Measurements from ENCODE around the gene PTPN1. TPM values are rescaled to one million over a fixed set of nuclear protein-coding genes. Genes with fewer than 3 reads are reported as not detected.
"Not testable (repeated sequence)": the region's sequence is repeated elsewhere in the genome, so short reads cannot be mapped to it uniquely, and the experiment has no call there.

PTPN1 gene
- total RNA-seq, 1 donor from 2014 or later, result 8.4 TPM

DNA sequence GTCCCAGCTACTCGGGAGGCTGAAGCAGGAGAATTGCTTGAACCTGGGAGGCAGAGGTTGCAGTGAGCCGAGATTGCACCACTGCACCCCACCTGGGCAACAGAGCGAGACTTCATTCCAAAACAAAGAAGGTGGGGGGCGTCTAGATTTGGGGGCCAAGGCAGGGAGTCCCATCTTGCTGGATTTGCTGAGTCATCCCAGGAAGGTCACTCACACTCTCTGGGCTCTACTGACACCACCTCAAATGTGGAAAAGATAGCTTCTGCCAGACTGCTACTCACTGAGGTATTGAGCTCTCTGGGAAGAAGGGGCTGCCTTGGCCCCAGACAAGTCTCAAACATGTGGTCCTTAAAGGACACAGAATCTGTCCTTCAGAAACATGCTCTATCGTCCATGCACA, 106.8 kb downstream of the PTPN1 start:
- Histone ChIP-seq H3K9me3 (ENCODE audit: control insufficient read depth in 3 of 3, low read length in 3 of 3) (peaks cover 4 to 6% (median 6%) of the 10 kb centered on the region in 3 donors), H3K4me3 (ENCODE audit: low read length in 3 of 3) (no peak overlapping the region), H3K27me3 (ENCODE audit: control insufficient read depth in 3 of 3, insufficient read depth in 3 of 3, low read length in 3 of 3) (no peaks in the 10 kb centered on the region), H3K27ac (ENCODE audit: low read depth, low read length) (no peak overlapping the region), H3K9ac (ENCODE audit: low read depth in 1 of 3, low read length in 3 of 3) (no peak overlapping the region), H3K36me3 (ENCODE audit: control insufficient read depth in 3 of 3, insufficient read depth in 3 of 3, low read length in 3 of 3) (peaks cover 0 to 3% (median 0%) of the 10 kb centered on the region in 3 donors), H3K4me1 (ENCODE audit: control insufficient read depth in 3 of 3, insufficient read depth in 3 of 3, low read length in 3 of 3) (no peaks in the 10 kb centered on the region)

DNA sequence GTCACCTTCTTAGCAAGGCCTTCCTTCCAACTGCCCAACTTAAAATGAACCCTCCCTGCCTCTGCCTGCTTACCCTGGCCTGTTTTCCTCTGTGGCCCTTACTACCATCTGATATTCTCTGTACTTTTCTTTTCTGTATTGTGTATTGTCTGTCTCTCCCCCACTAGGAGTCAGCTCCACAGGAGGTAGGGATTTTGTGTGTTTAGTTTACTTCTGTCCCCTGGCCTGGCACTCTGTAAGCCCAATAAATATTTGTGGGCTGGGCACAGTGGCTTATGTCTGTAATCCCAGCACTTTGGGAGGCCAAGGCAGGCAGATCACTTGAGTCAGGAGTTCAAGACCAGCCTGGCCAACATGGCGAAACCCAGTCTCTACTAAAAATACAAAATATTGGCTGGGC, 108.4 kb downstream of the PTPN1 start:
- Histone ChIP-seq H3K36me3 (ENCODE audit: control insufficient read depth in 3 of 3, insufficient read depth in 3 of 3, low read length in 3 of 3) (peaks cover 0 to 3% (median 0%) of the 10 kb centered on the region in 3 donors), H3K27ac (ENCODE audit: low read depth, low read length) (no peak overlapping the region), H3K4me3 (ENCODE audit: low read length in 3 of 3) (no peak overlapping the region), H3K9ac (ENCODE audit: low read depth in 1 of 3, low read length in 3 of 3) (no peak overlapping the region), H3K9me3 (ENCODE audit: control insufficient read depth in 3 of 3, low read length in 3 of 3) (peaks cover 4 to 6% (median 6%) of the 10 kb centered on the region in 3 donors), H3K4me1 (ENCODE audit: control insufficient read depth in 3 of 3, insufficient read depth in 3 of 3, low read length in 3 of 3) (no peaks in the 10 kb centered on the region), H3K27me3 (ENCODE audit: control insufficient read depth in 3 of 3, insufficient read depth in 3 of 3, low read length in 3 of 3) (no peaks in the 10 kb centered on the region)

DNA sequence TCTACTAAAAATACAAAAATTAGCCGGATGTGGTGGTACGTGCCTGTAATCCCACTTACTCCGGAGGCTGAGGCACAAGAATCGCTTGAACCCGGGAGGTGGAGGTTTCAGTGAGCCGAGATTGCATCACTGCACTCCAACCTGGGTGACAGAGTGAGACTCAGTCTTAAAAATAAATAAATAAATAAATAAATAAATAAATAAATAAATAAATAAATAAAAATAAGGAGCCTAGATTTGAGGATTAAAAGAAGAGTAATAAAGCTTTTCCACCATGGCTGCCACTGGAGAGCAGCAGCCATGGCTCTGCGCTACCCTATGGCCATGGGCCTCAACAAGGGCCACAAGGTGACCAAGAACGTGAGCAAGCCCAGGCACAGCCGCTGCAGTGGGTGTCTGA, 110.3 kb downstream of the PTPN1 start:
- H3K4me1 ChIP-seq (ENCODE audit: control insufficient read depth in 3 of 3, insufficient read depth in 3 of 3, low read length in 3 of 3); H3K27me3 ChIP-seq (ENCODE audit: control insufficient read depth in 3 of 3, insufficient read depth in 3 of 3, low read length in 3 of 3); H3K27ac ChIP-seq (ENCODE audit: low read depth, low read length); H3K36me3 ChIP-seq (ENCODE audit: control insufficient read depth in 3 of 3, insufficient read depth in 3 of 3, low read length in 3 of 3); H3K4me3 ChIP-seq (ENCODE audit: low read length in 3 of 3); H3K9ac ChIP-seq (ENCODE audit: low read depth in 1 of 3, low read length in 3 of 3); H3K9me3 ChIP-seq (ENCODE audit: control insufficient read depth in 3 of 3, low read length in 3 of 3): not testable (repeated sequence)

DNA sequence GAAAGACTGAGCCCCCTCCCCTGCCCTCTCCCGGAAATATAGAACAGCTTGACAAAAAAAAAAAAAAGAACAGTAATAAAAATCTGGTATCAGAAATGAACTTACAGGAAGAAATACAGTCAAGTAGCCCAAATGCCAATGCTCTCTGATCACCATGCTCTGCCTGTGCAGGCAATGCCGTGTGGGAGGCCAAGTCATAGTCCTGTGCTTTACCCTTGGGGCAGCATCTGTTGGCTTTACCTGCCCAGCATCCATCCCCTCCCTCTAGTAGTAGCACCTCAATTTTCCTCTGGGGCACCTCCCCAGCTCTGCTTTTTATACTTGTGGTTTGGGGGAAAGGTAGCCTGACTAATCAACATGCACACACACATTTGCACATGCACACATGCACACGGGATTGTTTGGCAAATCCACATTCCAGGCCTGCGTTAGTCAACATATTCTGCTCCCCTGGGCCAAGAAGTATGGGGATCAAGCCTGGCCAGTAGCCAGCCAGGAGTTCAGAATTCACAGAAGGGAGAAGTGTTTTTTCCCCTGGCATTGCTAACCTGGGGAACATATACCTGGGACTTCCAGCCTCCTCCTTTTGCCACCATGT, 111.0 kb downstream of the PTPN1 start:
- H3K27ac ChIP-seq (ENCODE audit: low read depth, low read length), result no peak overlapping the region
- peaks cover 8 to 10% (median 8%) of the 10 kb centered on the region in 3 donors for H3K4me1 ChIP-seq (ENCODE audit: control insufficient read depth in 3 of 3, insufficient read depth in 3 of 3, low read length in 3 of 3)
- H3K9me3 ChIP-seq (ENCODE audit: control insufficient read depth in 3 of 3, low read length in 3 of 3), result peaks cover 4 to 6% (median 6%) of the 10 kb centered on the region in 3 donors
- peaks cover 0 to 3% (median 0%) of the 10 kb centered on the region in 3 donors for H3K36me3 ChIP-seq (ENCODE audit: control insufficient read depth in 3 of 3, insufficient read depth in 3 of 3, low read length in 3 of 3)
- H3K9ac ChIP-seq (ENCODE audit: low read depth in 1 of 3, low read length in 3 of 3), result no peak overlapping the region
- H3K4me3 ChIP-seq (ENCODE audit: low read length in 3 of 3), result no peak overlapping the region
- no peaks in the 10 kb centered on the region for H3K27me3 ChIP-seq (ENCODE audit: control insufficient read depth in 3 of 3, insufficient read depth in 3 of 3, low read length in 3 of 3)

DNA sequence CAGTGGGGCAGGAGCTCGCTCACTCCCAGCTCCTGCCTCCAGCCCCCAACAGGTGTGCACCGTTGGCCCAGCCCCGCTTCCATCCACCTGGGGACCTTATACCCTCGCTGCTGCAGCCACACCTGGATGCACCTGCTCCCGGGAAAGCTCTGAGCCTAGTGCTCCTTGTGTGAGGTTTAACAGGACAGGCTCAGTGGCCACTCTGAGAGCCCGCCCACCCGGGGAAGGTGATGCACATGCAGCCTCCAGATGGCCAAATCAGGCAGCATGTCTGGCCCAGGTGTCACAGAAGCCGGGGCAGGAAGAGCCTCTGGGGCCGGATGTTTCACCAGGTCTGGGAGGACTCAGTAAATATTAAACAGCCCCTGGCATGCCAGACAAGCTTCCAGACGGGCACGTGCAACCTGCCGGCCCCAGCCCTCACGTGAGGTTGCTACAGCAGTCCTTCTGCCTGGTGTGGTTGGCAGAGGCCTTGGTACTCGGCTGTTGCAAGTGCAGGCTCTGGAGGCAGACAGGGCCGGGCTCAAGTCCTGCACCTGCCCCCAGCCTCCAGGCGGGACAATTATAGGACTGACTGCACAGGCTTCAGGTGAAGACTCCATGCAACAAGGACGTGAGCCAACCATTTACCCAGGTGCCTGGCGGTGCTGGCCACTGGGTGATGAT, 114.3 kb downstream of the PTPN1 start:
- H3K4me3 ChIP-seq (ENCODE audit: low read length in 3 of 3), result no peak overlapping the region
- H3K36me3 ChIP-seq (ENCODE audit: control insufficient read depth in 3 of 3, insufficient read depth in 3 of 3, low read length in 3 of 3), result peaks cover 0 to 3% (median 0%) of the 10 kb centered on the region in 3 donors
- H3K27ac ChIP-seq (ENCODE audit: low read depth, low read length), result no peak overlapping the region
- H3K4me1 ChIP-seq (ENCODE audit: control insufficient read depth in 3 of 3, insufficient read depth in 3 of 3, low read length in 3 of 3), result peaks cover 11 to 16% (median 12%) of the 10 kb centered on the region in 3 donors
- H3K9me3 ChIP-seq (ENCODE audit: control insufficient read depth in 3 of 3, low read length in 3 of 3), result peaks cover 4 to 6% (median 6%) of the 10 kb centered on the region in 3 donors
- no peak overlapping the region for H3K9ac ChIP-seq (ENCODE audit: low read depth in 1 of 3, low read length in 3 of 3)
- H3K27me3 ChIP-seq (ENCODE audit: control insufficient read depth in 3 of 3, insufficient read depth in 3 of 3, low read length in 3 of 3), result no peaks in the 10 kb centered on the region

DNA sequence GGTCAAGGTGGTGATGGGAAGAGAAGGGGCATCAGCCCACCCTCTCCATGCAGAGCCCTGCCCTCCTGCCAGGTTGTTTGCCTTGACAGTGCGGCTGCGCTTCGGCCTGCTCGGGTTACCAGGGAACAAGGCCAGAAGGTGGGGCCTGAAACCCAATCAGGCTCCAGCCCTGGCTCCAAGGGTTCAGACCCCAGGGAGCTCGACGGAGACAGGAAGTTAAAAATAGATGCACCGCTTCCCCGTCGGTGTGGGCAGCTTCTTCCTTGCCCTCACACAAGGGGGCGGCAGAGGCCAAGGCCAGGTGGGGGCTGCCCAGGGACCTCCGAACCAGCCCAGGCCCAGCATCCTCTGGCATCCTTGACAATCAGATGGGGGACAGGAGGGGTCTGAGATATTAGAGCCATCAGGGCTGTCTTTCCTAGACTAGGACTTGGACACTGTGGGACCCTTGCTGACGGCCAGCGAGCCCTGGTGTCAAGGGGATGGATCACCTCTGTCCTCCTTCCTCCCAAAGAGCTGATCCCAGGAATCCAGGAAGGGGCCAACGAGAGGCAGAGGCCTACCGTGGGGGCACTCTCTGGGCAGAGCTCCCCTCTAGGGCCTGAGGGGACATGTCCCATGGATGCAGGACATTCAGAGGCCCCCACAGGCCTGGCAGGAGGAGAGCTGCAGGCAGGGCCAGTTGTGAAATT, 115.9 kb downstream of the PTPN1 start:
- H3K4me3 ChIP-seq (ENCODE audit: low read length in 3 of 3), result no peak overlapping the region
- peaks cover 11 to 18% (median 12%) of the 10 kb centered on the region in 3 donors for H3K4me1 ChIP-seq (ENCODE audit: control insufficient read depth in 3 of 3, insufficient read depth in 3 of 3, low read length in 3 of 3)
- no peaks in the 10 kb centered on the region for H3K27me3 ChIP-seq (ENCODE audit: control insufficient read depth in 3 of 3, insufficient read depth in 3 of 3, low read length in 3 of 3)
- peak overlapping the region; percentile 12 for H3K27ac ChIP-seq (ENCODE audit: low read depth, low read length)
- peaks cover 2 to 4% (median 4%) of the 10 kb centered on the region in 3 donors for H3K9me3 ChIP-seq (ENCODE audit: control insufficient read depth in 3 of 3, low read length in 3 of 3)
- H3K36me3 ChIP-seq (ENCODE audit: control insufficient read depth in 3 of 3, insufficient read depth in 3 of 3, low read length in 3 of 3), result peaks cover 0 to 1% (median 0%) of the 10 kb centered on the region in 3 donors
- H3K9ac ChIP-seq (ENCODE audit: low read depth in 1 of 3, low read length in 3 of 3), result peak overlapping the region in 1 of 3 donors; percentile 57

DNA sequence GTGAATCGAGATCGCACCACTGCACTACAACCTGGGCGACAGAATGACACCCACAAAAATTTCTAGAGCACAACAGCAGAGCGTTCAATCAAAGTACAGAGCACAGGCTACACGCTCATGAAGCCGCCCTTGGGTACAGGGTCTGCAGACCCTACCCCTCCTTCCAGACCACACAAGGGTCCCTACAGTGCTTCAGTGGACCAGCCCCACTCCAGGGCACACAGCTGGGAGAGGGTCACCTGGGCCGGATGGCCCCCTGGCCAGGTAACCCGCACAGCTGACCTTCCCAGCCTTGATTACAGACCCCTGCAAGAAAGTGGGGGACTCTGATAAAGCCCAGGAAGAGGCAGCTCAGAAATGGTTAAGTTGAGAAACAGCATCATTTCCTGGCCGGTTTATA, 117.6 kb downstream of the PTPN1 start:
- no peak overlapping the region for H3K9ac ChIP-seq (ENCODE audit: low read depth in 1 of 3, low read length in 3 of 3)
- no peaks in the 10 kb centered on the region for H3K36me3 ChIP-seq (ENCODE audit: control insufficient read depth in 3 of 3, insufficient read depth in 3 of 3, low read length in 3 of 3)
- no peaks in the 10 kb centered on the region for H3K9me3 ChIP-seq (ENCODE audit: control insufficient read depth in 3 of 3, low read length in 3 of 3)
- H3K4me1 ChIP-seq (ENCODE audit: control insufficient read depth in 3 of 3, insufficient read depth in 3 of 3, low read length in 3 of 3), result peaks cover 11 to 18% (median 12%) of the 10 kb centered on the region in 3 donors
- H3K4me3 ChIP-seq (ENCODE audit: low read length in 3 of 3), result no peak overlapping the region
- H3K27ac ChIP-seq (ENCODE audit: low read depth, low read length), result no peak overlapping the region
- H3K27me3 ChIP-seq (ENCODE audit: control insufficient read depth in 3 of 3, insufficient read depth in 3 of 3, low read length in 3 of 3), result no peaks in the 10 kb centered on the region

DNA sequence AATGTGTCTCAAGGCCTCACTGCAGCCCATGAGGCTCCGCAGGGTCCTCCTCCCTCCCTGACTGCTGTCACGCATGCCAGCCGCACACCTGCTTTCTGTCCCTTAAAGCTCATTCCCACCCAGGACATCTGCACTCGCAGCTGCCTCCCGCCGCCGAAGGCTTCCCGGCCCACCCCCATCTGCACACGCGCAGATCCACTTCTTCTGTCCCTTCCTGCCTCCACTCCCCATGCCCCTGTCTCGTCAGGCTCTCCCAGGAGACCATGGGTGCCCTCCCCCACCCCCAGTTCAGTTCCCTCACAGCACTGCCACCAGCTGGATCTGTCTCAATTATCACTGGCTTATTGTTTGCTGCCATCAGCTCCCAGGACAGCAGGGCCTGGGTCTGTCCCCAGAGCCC, 118.1 kb downstream of the PTPN1 start:
- no peaks in the 10 kb centered on the region for H3K27me3 ChIP-seq (ENCODE audit: control insufficient read depth in 3 of 3, insufficient read depth in 3 of 3, low read length in 3 of 3)
- H3K9me3 ChIP-seq (ENCODE audit: control insufficient read depth in 3 of 3, low read length in 3 of 3), result no peaks in the 10 kb centered on the region
- no peak overlapping the region for H3K9ac ChIP-seq (ENCODE audit: low read depth in 1 of 3, low read length in 3 of 3)
- H3K4me3 ChIP-seq (ENCODE audit: low read length in 3 of 3), result no peak overlapping the region
- H3K36me3 ChIP-seq (ENCODE audit: control insufficient read depth in 3 of 3, insufficient read depth in 3 of 3, low read length in 3 of 3), result no peaks in the 10 kb centered on the region
- H3K4me1 ChIP-seq (ENCODE audit: control insufficient read depth in 3 of 3, insufficient read depth in 3 of 3, low read length in 3 of 3), result peaks cover 11 to 18% (median 12%) of the 10 kb centered on the region in 3 donors
- no peak overlapping the region for H3K27ac ChIP-seq (ENCODE audit: low read depth, low read length)

DNA sequence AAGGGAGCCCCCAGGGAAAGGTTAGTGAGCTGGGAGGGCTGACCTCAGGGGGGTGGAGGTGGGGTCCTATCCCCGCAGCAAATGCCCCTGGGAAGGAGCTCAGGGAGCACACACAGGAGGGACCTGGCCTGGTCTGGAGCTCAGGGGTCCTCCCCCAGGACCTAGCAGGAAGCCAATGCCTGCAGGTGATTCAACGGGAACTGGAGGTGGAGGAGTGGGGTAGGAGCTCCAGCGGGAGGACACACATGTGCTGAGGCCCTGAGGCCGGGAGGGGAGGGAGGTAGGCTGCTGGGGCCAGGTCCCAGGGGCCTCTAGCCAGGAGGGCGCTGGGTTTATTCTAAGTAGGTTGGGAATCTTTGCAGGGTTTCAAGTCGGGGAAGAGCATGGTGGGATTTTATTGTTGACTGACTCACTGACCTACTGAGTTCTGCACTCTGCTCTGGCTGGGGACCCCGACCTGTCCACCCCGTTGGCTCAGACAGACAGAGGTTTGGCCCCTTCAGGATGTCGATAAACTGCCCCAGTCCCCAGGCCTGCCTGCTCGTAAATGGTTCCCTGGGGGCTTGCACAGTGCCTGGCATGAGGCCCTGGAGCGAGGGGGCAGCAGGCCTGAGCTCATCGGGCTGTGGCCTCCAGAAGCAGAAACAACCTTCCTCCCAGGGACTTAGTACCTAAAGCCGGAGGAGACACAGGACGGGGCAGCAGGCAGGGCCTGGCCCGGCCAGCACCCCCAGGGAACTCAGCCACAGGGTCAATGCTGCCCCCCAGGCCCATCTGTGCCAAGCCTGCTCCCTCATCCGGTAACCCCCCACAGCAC, 118.9 kb downstream of the PTPN1 start:
- no peaks in the 10 kb centered on the region for H3K27me3 ChIP-seq (ENCODE audit: control insufficient read depth in 3 of 3, insufficient read depth in 3 of 3, low read length in 3 of 3)
- H3K4me1 ChIP-seq (ENCODE audit: control insufficient read depth in 3 of 3, insufficient read depth in 3 of 3, low read length in 3 of 3), result peaks cover 11 to 18% (median 12%) of the 10 kb centered on the region in 3 donors
- H3K9me3 ChIP-seq (ENCODE audit: control insufficient read depth in 3 of 3, low read length in 3 of 3), result no peaks in the 10 kb centered on the region
- H3K9ac ChIP-seq (ENCODE audit: low read depth in 1 of 3, low read length in 3 of 3), result no peak overlapping the region
- H3K27ac ChIP-seq (ENCODE audit: low read depth, low read length), result no peak overlapping the region
- no peaks in the 10 kb centered on the region for H3K36me3 ChIP-seq (ENCODE audit: control insufficient read depth in 3 of 3, insufficient read depth in 3 of 3, low read length in 3 of 3)
- no peak overlapping the region for H3K4me3 ChIP-seq (ENCODE audit: low read length in 3 of 3)

All from skeletal muscle tissue (tissue), 4 donors.